NCI-H82 treated with DMSO at 0.1 percent for 48 hours (cell line): ENCODE results near the gene AGXT2.

ENCODE experiments used
- DNase-seq: peaks from one replicate; lab custom pipeline; 2025; ENCODE audit not compliant: unreplicated experiment; lab: John Stamatoyannopoulos, UW

Gene AGXT2

DNA sequence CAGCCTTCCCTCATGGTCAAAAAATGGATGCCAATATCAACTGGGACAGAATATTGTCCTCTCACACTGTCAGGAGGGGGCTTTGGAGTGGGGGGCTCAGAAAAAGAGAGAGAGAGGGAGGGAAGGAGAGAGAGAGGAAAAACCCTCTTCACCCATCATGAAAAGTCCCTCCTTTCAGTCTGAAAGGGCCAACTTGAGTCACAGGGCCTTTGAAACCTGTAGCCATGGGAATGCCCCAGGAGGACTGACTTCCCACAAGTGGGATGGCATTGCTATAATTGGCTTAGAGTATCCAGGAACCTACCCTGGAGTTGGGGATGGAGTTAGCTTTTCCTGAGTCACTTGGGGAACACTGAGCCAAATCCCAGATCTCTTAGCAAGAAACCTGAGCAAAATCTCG is 77.2 kb downstream of the AGXT2 start:
- no peak for DNase-seq

DNA sequence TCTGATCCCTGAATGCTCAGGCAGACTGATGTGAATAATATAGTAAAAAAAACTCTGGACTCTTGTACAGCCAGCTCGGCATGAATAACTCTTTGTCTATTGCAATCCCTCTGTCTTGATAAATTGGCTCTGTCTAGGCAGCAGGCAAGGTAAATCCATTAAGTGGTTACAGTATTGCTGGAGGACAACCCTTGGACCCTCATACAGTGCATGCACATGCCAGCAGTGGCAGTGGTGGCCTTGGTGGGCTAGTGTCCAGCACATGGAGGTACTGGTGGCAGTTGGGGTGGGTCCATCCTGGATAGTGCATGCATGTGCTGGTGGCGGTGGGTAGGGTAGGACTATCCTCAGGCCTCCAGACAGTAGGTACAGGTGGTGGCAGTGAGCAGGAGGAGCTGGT is 79.5 kb downstream of the AGXT2 start:
- DNase-seq, result no peak

DNA sequence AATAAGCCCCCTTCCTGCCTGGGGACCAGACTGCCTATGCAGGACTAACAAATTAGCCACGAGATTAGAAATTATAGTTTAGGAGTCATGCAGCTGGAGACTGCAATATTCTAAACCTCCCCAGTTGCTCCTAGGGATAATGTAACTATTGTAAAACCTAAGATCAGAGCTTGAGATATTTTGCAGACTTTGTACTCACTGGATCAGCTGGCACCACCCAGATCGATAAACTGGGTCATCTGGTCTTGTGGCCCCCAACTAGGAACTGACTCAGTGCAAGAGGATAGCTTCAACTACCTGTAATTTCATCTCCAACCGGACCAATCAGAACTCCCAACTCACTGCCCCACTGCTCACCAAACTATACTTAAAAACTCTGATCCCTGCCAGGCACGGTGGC is 80.2 kb downstream of the AGXT2 start:
- no peak for DNase-seq

DNA sequence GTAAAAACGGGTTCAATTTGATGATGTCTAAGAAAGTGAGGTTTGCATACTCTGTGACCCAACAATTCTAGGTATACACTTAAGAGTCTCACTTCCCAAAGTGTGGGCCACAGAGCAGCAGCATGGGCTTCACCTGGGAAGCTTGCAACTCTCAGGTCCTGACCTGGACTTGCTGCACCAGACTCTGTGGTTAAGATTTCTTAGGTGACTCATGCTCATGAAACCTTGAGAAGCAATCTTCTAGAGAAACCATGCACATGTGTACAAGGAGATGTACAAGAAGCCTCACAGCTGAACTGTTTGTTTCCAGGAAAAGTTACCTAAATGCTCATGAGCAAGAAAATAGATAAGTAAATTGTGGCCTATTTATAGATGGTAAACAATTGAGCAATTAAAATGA is 88.4 kb downstream of the AGXT2 start:
- no peak for DNase-seq

DNA sequence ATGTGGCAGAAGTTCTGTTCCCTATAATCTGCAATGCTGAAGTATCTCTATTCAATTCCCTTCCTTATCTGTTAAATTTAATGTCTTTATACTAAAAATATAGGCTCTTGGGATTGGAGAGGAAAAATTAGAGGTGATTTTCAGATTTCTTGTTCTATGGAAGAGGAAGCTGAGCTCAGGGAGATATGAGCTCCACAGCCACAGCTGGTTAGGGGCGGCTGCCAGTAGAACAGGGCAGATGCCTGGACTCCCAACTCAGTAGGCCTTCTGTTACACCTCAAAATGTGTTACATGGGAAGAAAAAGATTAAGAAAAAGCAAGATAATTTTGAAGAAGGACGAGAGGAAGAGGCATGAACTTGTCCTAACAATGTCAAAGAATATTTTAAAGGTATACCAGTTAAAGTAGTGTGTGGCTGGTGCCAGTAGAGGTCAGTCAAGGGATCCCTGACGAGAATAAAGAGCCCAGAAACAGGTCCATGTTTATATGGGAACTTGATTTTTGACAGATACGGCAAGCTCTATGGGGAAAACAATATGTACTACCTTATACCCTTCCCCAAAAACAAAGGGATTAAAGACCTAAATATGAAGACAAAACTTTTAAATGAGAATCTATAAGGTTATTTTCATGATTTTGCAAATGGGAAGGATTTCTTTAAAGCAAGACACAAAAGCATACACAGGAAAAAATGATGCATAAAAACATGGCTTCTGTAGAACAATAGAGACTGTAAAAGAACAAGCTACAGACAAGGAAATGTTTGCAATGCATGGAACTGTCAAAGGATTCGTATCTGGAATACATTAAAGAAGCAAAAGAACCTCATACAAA is 89.7 kb downstream of the AGXT2 start:
- DNase-seq, result no peak

DNA sequence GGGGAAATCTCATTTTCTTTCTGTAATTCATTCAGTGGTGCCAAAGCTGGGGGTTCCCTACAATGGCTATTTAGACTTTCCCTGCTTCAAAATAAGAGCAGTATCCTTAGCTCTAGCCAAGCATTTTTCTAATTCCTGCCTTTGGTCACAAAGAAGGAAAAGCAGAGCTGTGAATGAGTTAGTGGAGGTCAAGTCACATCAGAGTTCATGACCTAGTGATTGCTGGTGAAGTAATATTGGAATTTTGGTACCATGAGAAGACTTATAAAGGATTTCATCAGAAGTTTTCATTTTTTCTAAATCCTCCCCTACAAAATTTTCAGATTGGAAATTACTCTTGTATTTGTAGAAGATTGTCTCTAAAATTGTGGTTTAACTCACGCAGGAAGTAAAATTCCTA is 90.4 kb downstream of the AGXT2 start:
- DNase-seq, result no peak
